Measurements from ENCODE around the gene RAB11FIP4.

GRCh38 chr17:31449111-31449510, 57.6 kb downstream of the RAB11FIP4 start:
- TF ChIP-seq, protein P1, sequence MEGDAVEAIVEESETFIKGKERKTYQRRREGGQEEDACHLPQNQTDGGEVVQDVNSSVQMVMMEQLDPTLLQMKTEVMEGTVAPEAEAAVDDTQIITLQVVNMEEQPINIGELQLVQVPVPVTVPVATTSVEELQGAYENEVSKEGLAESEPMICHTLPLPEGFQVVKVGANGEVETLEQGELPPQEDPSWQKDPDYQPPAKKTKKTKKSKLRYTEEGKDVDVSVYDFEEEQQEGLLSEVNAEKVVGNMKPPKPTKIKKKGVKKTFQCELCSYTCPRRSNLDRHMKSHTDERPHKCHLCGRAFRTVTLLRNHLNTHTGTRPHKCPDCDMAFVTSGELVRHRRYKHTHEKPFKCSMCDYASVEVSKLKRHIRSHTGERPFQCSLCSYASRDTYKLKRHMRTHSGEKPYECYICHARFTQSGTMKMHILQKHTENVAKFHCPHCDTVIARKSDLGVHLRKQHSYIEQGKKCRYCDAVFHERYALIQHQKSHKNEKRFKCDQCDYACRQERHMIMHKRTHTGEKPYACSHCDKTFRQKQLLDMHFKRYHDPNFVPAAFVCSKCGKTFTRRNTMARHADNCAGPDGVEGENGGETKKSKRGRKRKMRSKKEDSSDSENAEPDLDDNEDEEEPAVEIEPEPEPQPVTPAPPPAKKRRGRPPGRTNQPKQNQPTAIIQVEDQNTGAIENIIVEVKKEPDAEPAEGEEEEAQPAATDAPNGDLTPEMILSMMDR (IDR thresholded peaks at IDR 0.05; ENCODE audit: low read depth, low read length) = no peak
- TF ChIP-seq POLR2A (IDR thresholded peaks at IDR 0.05; ENCODE audit: extremely low read depth, insufficient read length) = no peak
- TF ChIP-seq, protein P2, sequence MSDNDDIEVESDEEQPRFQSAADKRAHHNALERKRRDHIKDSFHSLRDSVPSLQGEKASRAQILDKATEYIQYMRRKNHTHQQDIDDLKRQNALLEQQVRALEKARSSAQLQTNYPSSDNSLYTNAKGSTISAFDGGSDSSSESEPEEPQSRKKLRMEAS (IDR thresholded peaks at IDR 0.05; ENCODE audit: low read depth, low read length) = no peak
- TF ChIP-seq MYC (IDR thresholded peaks at IDR 0.05; ENCODE audit: low read depth, low read length) = no peak

All from NB4 (cell line).